Activated T-cell treated with anti-CD3 and anti-CD28 coated beads for 48 hours (primary cell): Measurements from ENCODE around the gene WFS1.

Experiments used
- DNase-seq: peaks from one replicate; pipeline ENCODE4 v3.0.0-alpha.2; 2020; ENCODE audit warnings: low read depth

The WFS1 gene

GRCh38 chr4:6280365-6280996 lies 10.8 kb downstream of the WFS1 start:
- no peak for DNase-seq

- no peak for DNase-seq
Observed at GRCh38 chr4:6281436-6282313, 12.0 kb downstream of the WFS1 start.

- DNase-seq: no peak
Observed at GRCh38 chr4:6282314-6282771, 12.7 kb downstream of the WFS1 start.

- DNase-seq: no peak
Observed at GRCh38 chr4:6283282-6283681, 13.6 kb downstream of the WFS1 start.

- no peak for DNase-seq
Observed at GRCh38 chr4:6287017-6287788, 17.6 kb downstream of the WFS1 start.

GRCh38 chr4:6288342-6288741 lies 18.7 kb downstream of the WFS1 start:
- no peak for DNase-seq

GRCh38 chr4:6288871-6289270 lies 19.2 kb downstream of the WFS1 start:
- DNase-seq: no peak

- DNase-seq: no peak
Observed at GRCh38 chr4:6290256-6290655, 20.6 kb downstream of the WFS1 start.

- no peak for DNase-seq
Observed at GRCh38 chr4:6290769-6291547, 21.3 kb downstream of the WFS1 start.

- DNase-seq: no peak
Observed at GRCh38 chr4:6291784-6292297, 22.2 kb downstream of the WFS1 start.

GRCh38 chr4:6292376-6293096 lies 22.9 kb downstream of the WFS1 start:
- DNase-seq: no peak

GRCh38 chr4:6293097-6293445 lies 23.4 kb downstream of the WFS1 start:
- no peak for DNase-seq

- no peak for DNase-seq
Observed at GRCh38 chr4:6293661-6294060, 24.0 kb downstream of the WFS1 start.

- DNase-seq: no peak
Observed at GRCh38 chr4:6294705-6295421, 25.2 kb downstream of the WFS1 start.

GRCh38 chr4:6295495-6295894 lies 25.8 kb downstream of the WFS1 start:
- DNase-seq: no peak

GRCh38 chr4:6296026-6296425 lies 26.4 kb downstream of the WFS1 start:
- no peak for DNase-seq

GRCh38 chr4:6297266-6297815 lies 27.7 kb downstream of the WFS1 start:
- DNase-seq: no peak

GRCh38 chr4:6298035-6298434 lies 28.4 kb downstream of the WFS1 start:
- DNase-seq: no peak

GRCh38 chr4:6298852-6299251 lies 29.2 kb downstream of the WFS1 start:
- no peak for DNase-seq

GRCh38 chr4:6299875-6300274 lies 30.2 kb downstream of the WFS1 start:
- no peak for DNase-seq
